ENCODE measurements around the gene EEFSEC.

- TF ChIP-seq CTCF (IDR thresholded peaks at IDR 0.05): no peak
- TF ChIP-seq REST (IDR thresholded peaks at IDR 0.05; ENCODE audit: insufficient read depth in 1 of 2, low read depth in 2 of 2, low read length in 1 of 2): no peak
Measured at GRCh38 chr3:128430301-128430700, 277.0 kb downstream of the EEFSEC start.

All from Panc1 (cell line).